T-cell (primary cell): ENCODE results near the gene POU2AF1. TPM values are rescaled to one million over a fixed set of nuclear protein-coding genes. Genes with fewer than 3 reads are reported as not detected.
"Not testable (repeated sequence)": the region's sequence is repeated elsewhere in the genome, so short reads cannot be mapped to it uniquely, and the experiment has no call there.

Source experiments
- ATAC-seq, 4 experiments: fragments of 200-7000 bp in 3 of 4; fragments of 150-1000 bp in 1 of 4; cut with Tn5 transposase; replicated peaks in 1 of 4; 1 replicate in 3 of 4; 2 replicates in 1 of 4; pipeline ENCODE4 v1.10.0; 2021; ENCODE audit warnings: moderate library complexity in 3 of 4, mild to moderate bottlenecking in 2 of 4, moderate number of reproducible peaks in 1 of 4
- CTCF ChIA-PET, 2 donors: fragments of 300-600 bp; sonication (Branson Sonifier 250); formaldehyde crosslinking; loops; one replicate each; lab custom pipeline; 2022; ENCODE audit warnings: antibody characterized with exemption in 2 of 2; lab: Charles Lee
- POLR2A ChIA-PET, 2 donors: fragments of 300-600 bp; sonication (Branson Sonifier 250); formaldehyde crosslinking; loops; one replicate each; lab custom pipeline; 2022; ENCODE audit warnings: antibody characterized with exemption in 2 of 2; lab: Charles Lee
- DNase-seq, 35 experiments: peaks; one replicate each; pipeline versions ENCODE4 v3.0.0 to v3.0.0-alpha.2; 2013 to 2023
- H3K27ac ChIP-seq: one replicate; pipeline ENCODE4 v1.5.1; 2013; ENCODE audit warnings: low read length
- H3K27me3 ChIP-seq, 2 experiments: replicated peaks in 1 of 2; 1 replicate in 1 of 2; 2 replicates in 1 of 2; pipeline versions ENCODE4 v1.6.1 to v1.7.0; 2013; ENCODE audit warnings: low read length in 1 of 2, mixed read lengths in 1 of 2; ENCODE audit not compliant: control insufficient read depth in 2 of 2, insufficient read depth in 2 of 2; ENCODE audit errors: extremely low read depth in 1 of 2
- H3K36me3 ChIP-seq, 2 donors: 1 replicate in 1 of 2; 2 replicates in 1 of 2; pipeline versions ENCODE4 v1.6.1 to v1.7.0; 2013; ENCODE audit warnings: low read length in 1 of 2; ENCODE audit not compliant: control insufficient read depth in 2 of 2, insufficient read depth in 1 of 2; ENCODE audit errors: extremely low read depth in 1 of 2
- H3K4me1 ChIP-seq, 2 experiments: 1 replicate in 1 of 2; 2 replicates in 1 of 2; pipeline versions ENCODE4 v1.6.1 to v1.7.0; 2013; ENCODE audit warnings: low read length in 2 of 2, mixed read lengths in 1 of 2; ENCODE audit not compliant: insufficient read depth in 2 of 2, control insufficient read depth in 1 of 2; ENCODE audit errors: extremely low read depth in 1 of 2
- H3K4me3 ChIP-seq, 2 donors: 1 replicate in 1 of 2; 2 replicates in 1 of 2; pipeline versions ENCODE4 v1.5.1 to v1.7.0; 2013; ENCODE audit warnings: mild to moderate bottlenecking in 2 of 2, low read length in 1 of 2, moderate library complexity in 1 of 2; ENCODE audit not compliant: control insufficient read depth in 1 of 2; ENCODE audit errors: extremely low read depth in 1 of 2
- H3K9me3 ChIP-seq: 2 replicates; pipeline ENCODE4 v1.7.0; 2013
- H3K27ac Mint-ChIP-seq, 2 donors: one replicate each; pipeline ENCODE4 v1.8.0; 2020 to 2021; ENCODE audit warnings: mild to moderate bottlenecking in 2 of 2, mixed read lengths in 2 of 2
- H3K27me3 Mint-ChIP-seq, 2 donors: one replicate each; pipeline ENCODE4 v1.8.0; 2021 to 2022; ENCODE audit warnings: mixed read lengths in 2 of 2
- H3K36me3 Mint-ChIP-seq: one replicate; pipeline ENCODE4 v1.8.0; 2021; ENCODE audit warnings: mixed read lengths
- H3K4me1 Mint-ChIP-seq, 3 donors: one replicate each; pipeline ENCODE4 v1.8.0; 2020 to 2022; ENCODE audit warnings: mixed read lengths in 3 of 3, mild to moderate bottlenecking in 1 of 3
- H3K4me3 Mint-ChIP-seq, 3 donors: one replicate each; pipeline ENCODE4 v1.8.0; 2020 to 2022; ENCODE audit warnings: mild to moderate bottlenecking in 3 of 3, mixed read lengths in 3 of 3, moderate library complexity in 3 of 3
- H3K9me3 Mint-ChIP-seq, 3 donors: one replicate each; pipeline ENCODE4 v1.8.0; 2020 to 2022; ENCODE audit warnings: mixed read lengths in 3 of 3
- WGBS: methylation state at CpG from one replicate; pipeline ENCODE4 v1.1.5; 2013; ENCODE audit warnings: missing lambda C conversion rate; ENCODE audit not compliant: insufficient coverage; 5-methylcytosine and 5-hydroxymethylcytosine counted together
- total RNA-seq, 35 experiments: library from RNA in 6 of 35; stranded (reverse) in 6 of 35; fragments of 120-200 nt in 1 of 35; gene quantifications; one replicate each; pipeline versions ENCODE4 v1.2.1 to v1.2.4 and lab custom pipeline; 2013 to 2026

The POU2AF1 gene
- total RNA-seq, 5 donors from 2014 or later (not counting 1 experiment from before 2014, with no cell fraction given), result 3.4 to 9.3 (median 4.3) TPM

DNA sequence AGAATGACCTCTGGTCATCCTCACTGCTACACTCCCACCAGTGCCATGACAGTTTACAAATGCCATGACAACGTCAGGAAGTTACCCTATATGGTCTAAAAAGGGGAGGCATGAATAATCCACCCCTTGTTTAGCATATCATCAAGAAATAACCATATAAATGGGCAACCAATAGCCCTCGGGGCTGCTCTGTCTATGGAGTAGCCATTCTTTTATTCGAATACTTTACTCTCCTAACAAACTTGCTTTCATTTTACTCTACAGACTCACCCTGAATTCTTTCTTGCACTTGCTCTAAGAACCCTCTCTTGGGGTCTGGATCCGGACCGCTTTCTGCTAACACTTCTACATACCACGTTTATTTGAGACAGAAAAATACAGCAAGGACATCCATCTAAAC lies 58.9 kb downstream of the POU2AF1 start:
- H3K27me3 Mint-ChIP-seq, result peaks cover 13 to 15% of the 10 kb centered on the region in 2 donors

DNA sequence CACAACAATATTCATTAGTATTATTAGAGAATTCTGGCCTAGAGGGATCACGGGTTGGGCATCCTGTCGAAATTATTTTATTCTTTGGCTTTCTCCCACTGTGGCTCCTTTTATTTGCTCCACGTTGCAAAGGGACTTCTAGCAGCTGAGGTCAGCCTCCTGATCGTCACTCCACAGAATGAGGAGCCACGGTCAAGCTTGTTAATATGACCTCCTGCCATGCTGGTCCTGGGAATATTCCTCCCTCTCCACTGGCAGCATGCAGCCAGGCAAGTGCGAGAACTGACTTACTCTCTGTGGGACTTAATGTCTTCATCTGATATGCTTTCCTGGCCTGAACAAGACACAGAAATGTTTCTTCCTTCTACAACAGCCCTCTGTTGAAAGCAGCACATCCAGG lies 59.8 kb downstream of the POU2AF1 start:
- H3K36me3 Mint-ChIP-seq, result no peaks in the 10 kb centered on the region
- H3K4me3 Mint-ChIP-seq, result no peak overlapping the region

More for the DNA sequence above, 58.9 kb downstream of the POU2AF1 start:
- 78% methylated on average over 2 of the region's 6 CpGs for WGBS
- H3K4me1 Mint-ChIP-seq, H3K36me3 Mint-ChIP-seq, CTCF ChIA-PET, H3K4me3 Mint-ChIP-seq, H3K27ac Mint-ChIP-seq, DNase-seq, H3K9me3 ChIP-seq, H3K27ac ChIP-seq, H3K4me3 ChIP-seq, H3K36me3 ChIP-seq, H3K4me1 ChIP-seq, H3K9me3 Mint-ChIP-seq, H3K27me3 ChIP-seq, ATAC-seq: not testable (repeated sequence)
- POLR2A ChIA-PET, result interaction anchor here in 1 of 2 donors (0.6 kb wide), 1 partner anchor 562 kb away, joined by 5 read pairs; no protein-coding TSS in a partner anchor

DNA sequence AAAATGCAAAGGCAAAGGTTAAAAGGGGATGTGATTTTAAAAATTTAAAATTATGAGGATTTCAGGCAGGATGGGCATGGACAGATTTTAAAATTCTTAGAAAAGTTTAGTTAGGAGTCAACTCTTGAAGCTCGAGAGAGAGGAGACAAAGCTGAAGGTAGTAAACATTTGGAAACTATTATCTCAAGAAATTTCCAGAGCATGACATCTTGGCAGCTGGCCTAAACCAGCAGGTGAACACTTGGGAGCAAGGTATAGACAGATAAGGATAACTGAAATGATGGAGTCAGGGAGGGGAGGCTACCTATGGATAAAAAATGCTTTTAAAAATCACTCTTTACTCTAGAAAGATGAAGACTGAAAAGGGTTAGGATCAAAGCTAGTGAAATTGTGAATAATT lies 67.0 kb downstream of the POU2AF1 start:
- Histone ChIP-seq H3K27me3 (no peaks in the 10 kb centered on the region), H3K36me3 (no peaks in the 10 kb centered on the region), H3K4me1 (no peaks in the 10 kb centered on the region), H3K9me3 (no peaks in the 10 kb centered on the region), H3K27ac (no peak overlapping the region), H3K4me3 (no peak overlapping the region)
- ATAC-seq (no peak), DNase-seq (no peak)
- WGBS, result 50% methylated on average over 1 of the region's 1 CpG
- H3K4me3 Mint-ChIP-seq, result no peak overlapping the region
- no peaks in the 10 kb centered on the region for H3K36me3 Mint-ChIP-seq
- H3K27me3 Mint-ChIP-seq, result peaks cover 17 to 24% of the 10 kb centered on the region in 2 donors
- ChIA-PET CTCF (interaction anchor here in 1 of 2 donors (1.0 kb wide), 1 partner anchor 29 kb away, joined by 5 read pairs; no protein-coding TSS in a partner anchor), POLR2A (no interaction called here)
- H3K27ac Mint-ChIP-seq, result no peak overlapping the region
- no peaks in the 10 kb centered on the region for H3K9me3 Mint-ChIP-seq
- no peaks in the 10 kb centered on the region for H3K4me1 Mint-ChIP-seq

More for the DNA sequence above, 59.8 kb downstream of the POU2AF1 start:
- ChIA-PET POLR2A (no interaction called here), CTCF (no interaction called here)
- no peaks in the 10 kb centered on the region for H3K27me3 ChIP-seq
- no peak overlapping the region for H3K4me3 ChIP-seq
- ATAC-seq (no peak), DNase-seq (no peak)
- no peaks in the 10 kb centered on the region for H3K4me1 ChIP-seq
- H3K27ac Mint-ChIP-seq, result no peak overlapping the region
- WGBS, result 82% methylated on average over 4 of the region's 6 CpGs
- H3K27ac ChIP-seq, result no peak overlapping the region
- H3K9me3 Mint-ChIP-seq, result no peaks in the 10 kb centered on the region
- H3K9me3 ChIP-seq, result no peaks in the 10 kb centered on the region
- H3K27me3 Mint-ChIP-seq, result peaks cover 15 to 20% of the 10 kb centered on the region in 2 donors
- H3K36me3 ChIP-seq, result no peaks in the 10 kb centered on the region
- no peaks in the 10 kb centered on the region for H3K4me1 Mint-ChIP-seq

GRCh38 chr11:111310723-111311122 lies 68.4 kb downstream of the POU2AF1 start:
- Mint-ChIP-seq H3K4me3 (no peak overlapping the region), H3K4me1 (no peaks in the 10 kb centered on the region), H3K27ac (no peak overlapping the region), H3K27me3 (peaks cover 24 to 26% of the 10 kb centered on the region in 2 donors), H3K36me3 (no peaks in the 10 kb centered on the region), H3K9me3 (no peaks in the 10 kb centered on the region)
- ChIA-PET CTCF (no interaction called here), POLR2A (no interaction called here)
- H3K27ac ChIP-seq, result no peak overlapping the region
- H3K4me1 ChIP-seq, result no peaks in the 10 kb centered on the region
- WGBS, result 68% methylated on average over 2 of the region's 6 CpGs
- H3K4me3 ChIP-seq, result no peak overlapping the region
- no peaks in the 10 kb centered on the region for H3K9me3 ChIP-seq
- no peaks in the 10 kb centered on the region for H3K27me3 ChIP-seq
- no peaks in the 10 kb centered on the region for H3K36me3 ChIP-seq
- ATAC-seq, result no peak
- DNase-seq, result no peak

- Mint-ChIP-seq H3K27me3 (peaks cover 24 to 30% of the 10 kb centered on the region in 2 donors), H3K9me3 (no peaks in the 10 kb centered on the region), H3K27ac (no peak overlapping the region), H3K4me3 (no peak overlapping the region), H3K4me1 (no peaks in the 10 kb centered on the region), H3K36me3 (no peaks in the 10 kb centered on the region)
- no peak overlapping the region for H3K4me3 ChIP-seq
- no peak for DNase-seq
- no peak overlapping the region for H3K27ac ChIP-seq
- H3K36me3 ChIP-seq, result no peaks in the 10 kb centered on the region
- no peaks in the 10 kb centered on the region for H3K9me3 ChIP-seq
- POLR2A ChIA-PET, result no interaction called here
- CTCF ChIA-PET, result interaction anchor here in 1 of 2 donors (1.0 kb wide), 1 partner anchor 27 kb away, joined by 3 read pairs; no protein-coding TSS in a partner anchor
- no peaks in the 10 kb centered on the region for H3K4me1 ChIP-seq
- WGBS, result 100% methylated on average over 2 of the region's 3 CpGs
- no peaks in the 10 kb centered on the region for H3K27me3 ChIP-seq
- ATAC-seq, result no peak
Observed at GRCh38 chr11:111310088-111310487, 69.0 kb downstream of the POU2AF1 start.

DNA sequence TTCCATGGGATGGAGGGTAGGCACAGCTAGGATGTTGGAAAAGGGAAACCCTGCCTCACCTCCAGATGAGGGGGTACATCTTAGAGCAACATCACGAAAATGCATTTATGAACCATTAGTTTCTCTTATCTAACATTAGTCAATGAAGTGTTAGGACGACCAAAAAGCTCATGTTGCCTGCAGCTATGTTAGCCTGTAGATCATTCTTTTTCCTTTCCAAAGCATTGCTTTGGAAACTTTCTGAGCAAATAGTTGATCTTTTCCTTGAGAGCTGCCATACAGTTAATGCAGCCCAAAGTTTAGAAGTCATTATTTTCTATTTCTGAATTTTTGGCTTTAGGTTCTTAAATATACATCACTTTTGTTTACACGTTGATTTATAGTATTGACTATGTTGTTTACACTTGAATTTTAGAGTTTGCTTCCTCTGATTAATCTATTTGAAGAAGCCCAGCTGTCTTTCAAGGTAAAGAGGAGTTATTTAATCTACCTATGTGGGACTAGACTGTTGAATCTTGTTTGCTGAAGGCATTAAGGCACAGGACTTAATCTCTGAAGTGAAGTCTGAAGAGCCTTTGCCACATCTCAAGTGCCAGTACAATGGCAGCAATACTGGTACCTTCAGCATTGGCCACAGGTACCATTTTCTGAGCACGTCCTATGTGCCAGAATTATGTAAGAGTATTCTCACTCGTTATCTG lies 69.7 kb downstream of the POU2AF1 start:
- Mint-ChIP-seq H3K4me1 (no peaks in the 10 kb centered on the region), H3K4me3 (no peak overlapping the region), H3K27ac (no peak overlapping the region), H3K9me3 (no peaks in the 10 kb centered on the region), H3K27me3 (peaks cover 28% of the 10 kb centered on the region in 2 donors), H3K36me3 (no peaks in the 10 kb centered on the region)
- Histone ChIP-seq H3K27ac (no peak overlapping the region), H3K9me3 (no peaks in the 10 kb centered on the region), H3K36me3 (no peaks in the 10 kb centered on the region), H3K27me3 (no peaks in the 10 kb centered on the region), H3K4me1 (no peaks in the 10 kb centered on the region), H3K4me3 (no peak overlapping the region)
- WGBS, result 60% methylated on average over 1 of the region's 5 CpGs
- ChIA-PET POLR2A (no interaction called here), CTCF (interaction anchor here in 1 of 2 donors (1.0 kb wide), 1 partner anchor 27 kb away, joined by 3 read pairs; no protein-coding TSS in a partner anchor)
- ATAC-seq (no peak), DNase-seq (no peak)
